PFSK-1 (cell line): ENCODE data around the gene PPP1R2.

Experiments used
- POLR2AphosphoS5 ChIP-seq: IDR thresholded peaks from 2 replicates; pipeline ENCODE4 v1.6.1; 2012; ENCODE audit warnings: low read depth, mild to moderate bottlenecking, control low read depth, low read length, moderate library complexity
- TF ChIP-seq, protein P1 (sequence below), 2 experiments: IDR thresholded peaks; 2 replicates each; pipeline versions ENCODE4 v1.6.1 to v1.8.0; 2011 to 2012; ENCODE audit warnings: low read depth in 2 of 2, low read length in 2 of 2, control low read depth in 1 of 2, inconsistent platforms in 1 of 2, mild to moderate bottlenecking in 1 of 2, moderate library complexity in 1 of 2; ENCODE audit not compliant: insufficient read depth in 1 of 2

DNA sequence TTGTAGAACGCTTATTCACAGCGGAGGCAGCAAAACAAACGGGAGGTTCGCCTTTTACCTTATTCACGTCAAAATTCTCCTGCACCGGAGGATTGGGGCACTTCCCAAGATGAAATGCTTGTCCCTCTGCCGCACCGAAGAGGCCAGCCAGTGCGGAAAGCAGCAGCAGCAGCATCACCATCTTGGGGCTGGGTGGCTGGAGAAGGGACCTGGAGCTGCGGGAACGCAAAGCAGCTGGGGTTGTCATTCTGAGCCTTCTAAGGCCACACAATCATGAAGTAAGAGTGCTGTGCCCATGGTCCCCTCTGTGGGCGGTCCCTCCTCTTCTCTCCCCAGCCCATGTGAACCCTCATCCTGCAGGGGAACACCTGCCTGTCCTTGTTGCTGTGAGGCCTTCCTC, 36.2 kb upstream of the PPP1R2 start:
- TF ChIP-seq, protein P1, sequence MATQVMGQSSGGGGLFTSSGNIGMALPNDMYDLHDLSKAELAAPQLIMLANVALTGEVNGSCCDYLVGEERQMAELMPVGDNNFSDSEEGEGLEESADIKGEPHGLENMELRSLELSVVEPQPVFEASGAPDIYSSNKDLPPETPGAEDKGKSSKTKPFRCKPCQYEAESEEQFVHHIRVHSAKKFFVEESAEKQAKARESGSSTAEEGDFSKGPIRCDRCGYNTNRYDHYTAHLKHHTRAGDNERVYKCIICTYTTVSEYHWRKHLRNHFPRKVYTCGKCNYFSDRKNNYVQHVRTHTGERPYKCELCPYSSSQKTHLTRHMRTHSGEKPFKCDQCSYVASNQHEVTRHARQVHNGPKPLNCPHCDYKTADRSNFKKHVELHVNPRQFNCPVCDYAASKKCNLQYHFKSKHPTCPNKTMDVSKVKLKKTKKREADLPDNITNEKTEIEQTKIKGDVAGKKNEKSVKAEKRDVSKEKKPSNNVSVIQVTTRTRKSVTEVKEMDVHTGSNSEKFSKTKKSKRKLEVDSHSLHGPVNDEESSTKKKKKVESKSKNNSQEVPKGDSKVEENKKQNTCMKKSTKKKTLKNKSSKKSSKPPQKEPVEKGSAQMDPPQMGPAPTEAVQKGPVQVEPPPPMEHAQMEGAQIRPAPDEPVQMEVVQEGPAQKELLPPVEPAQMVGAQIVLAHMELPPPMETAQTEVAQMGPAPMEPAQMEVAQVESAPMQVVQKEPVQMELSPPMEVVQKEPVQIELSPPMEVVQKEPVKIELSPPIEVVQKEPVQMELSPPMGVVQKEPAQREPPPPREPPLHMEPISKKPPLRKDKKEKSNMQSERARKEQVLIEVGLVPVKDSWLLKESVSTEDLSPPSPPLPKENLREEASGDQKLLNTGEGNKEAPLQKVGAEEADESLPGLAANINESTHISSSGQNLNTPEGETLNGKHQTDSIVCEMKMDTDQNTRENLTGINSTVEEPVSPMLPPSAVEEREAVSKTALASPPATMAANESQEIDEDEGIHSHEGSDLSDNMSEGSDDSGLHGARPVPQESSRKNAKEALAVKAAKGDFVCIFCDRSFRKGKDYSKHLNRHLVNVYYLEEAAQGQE (IDR thresholded peaks at IDR 0.05; ENCODE audit: insufficient read depth in 1 of 2, low read depth in 2 of 2, low read length in 2 of 2): no peak
- no peak for TF ChIP-seq POLR2AphosphoS5
